Measurements from ENCODE around the gene MAGED1.
"Not testable (repeated sequence)": the region's sequence is repeated elsewhere in the genome, so short reads cannot be mapped to it uniquely, and the experiment has no call there.

Gene MAGED1

DNA sequence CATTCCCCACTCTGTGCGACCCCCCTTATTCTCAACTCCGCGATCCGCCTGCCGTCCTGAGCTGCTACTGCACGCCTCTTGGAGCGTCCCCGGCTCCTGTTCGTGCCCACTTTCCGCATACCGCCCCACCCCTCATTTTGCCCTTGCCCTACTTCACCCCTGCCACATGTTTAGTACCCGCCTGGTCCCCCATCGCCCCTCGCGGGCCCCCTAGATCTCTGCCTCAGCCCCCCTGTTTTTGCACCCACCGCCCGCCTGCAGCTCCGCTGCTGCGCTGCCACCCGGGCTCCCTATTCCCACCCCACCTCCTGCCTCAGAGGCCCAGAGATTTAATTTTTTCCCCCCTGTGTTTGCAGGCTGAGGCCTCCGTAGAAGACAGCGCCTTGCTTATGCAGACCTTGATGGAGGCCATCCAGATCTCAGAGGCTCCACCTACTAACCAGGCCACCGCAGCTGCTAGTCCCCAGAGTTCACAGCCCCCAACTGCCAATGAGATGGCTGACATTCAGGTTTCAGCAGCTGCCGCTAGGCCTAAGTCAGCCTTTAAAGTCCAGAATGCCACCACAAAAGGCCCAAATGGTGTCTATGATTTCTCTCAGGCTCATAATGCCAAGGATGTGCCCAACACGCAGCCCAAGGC, 1.4 kb downstream of the MAGED1 start:
- TF ChIP-seq, protein P1, sequence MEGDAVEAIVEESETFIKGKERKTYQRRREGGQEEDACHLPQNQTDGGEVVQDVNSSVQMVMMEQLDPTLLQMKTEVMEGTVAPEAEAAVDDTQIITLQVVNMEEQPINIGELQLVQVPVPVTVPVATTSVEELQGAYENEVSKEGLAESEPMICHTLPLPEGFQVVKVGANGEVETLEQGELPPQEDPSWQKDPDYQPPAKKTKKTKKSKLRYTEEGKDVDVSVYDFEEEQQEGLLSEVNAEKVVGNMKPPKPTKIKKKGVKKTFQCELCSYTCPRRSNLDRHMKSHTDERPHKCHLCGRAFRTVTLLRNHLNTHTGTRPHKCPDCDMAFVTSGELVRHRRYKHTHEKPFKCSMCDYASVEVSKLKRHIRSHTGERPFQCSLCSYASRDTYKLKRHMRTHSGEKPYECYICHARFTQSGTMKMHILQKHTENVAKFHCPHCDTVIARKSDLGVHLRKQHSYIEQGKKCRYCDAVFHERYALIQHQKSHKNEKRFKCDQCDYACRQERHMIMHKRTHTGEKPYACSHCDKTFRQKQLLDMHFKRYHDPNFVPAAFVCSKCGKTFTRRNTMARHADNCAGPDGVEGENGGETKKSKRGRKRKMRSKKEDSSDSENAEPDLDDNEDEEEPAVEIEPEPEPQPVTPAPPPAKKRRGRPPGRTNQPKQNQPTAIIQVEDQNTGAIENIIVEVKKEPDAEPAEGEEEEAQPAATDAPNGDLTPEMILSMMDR (IDR thresholded peaks at IDR 0.05; ENCODE audit: low read depth, low read length): no peak
- peak overlapping the region; percentile 79 for H3K4me3 ChIP-seq (ENCODE audit: low read depth, low read length)

- TF ChIP-seq, protein P1 (IDR thresholded peaks at IDR 0.05; ENCODE audit: low read depth, low read length): no peak
- no peak overlapping the region for H3K4me3 ChIP-seq (ENCODE audit: low read depth, low read length)
These were observed 3.2 kb downstream of the MAGED1 start for GRCh38 chrX:51896626-51897025.

DNA sequence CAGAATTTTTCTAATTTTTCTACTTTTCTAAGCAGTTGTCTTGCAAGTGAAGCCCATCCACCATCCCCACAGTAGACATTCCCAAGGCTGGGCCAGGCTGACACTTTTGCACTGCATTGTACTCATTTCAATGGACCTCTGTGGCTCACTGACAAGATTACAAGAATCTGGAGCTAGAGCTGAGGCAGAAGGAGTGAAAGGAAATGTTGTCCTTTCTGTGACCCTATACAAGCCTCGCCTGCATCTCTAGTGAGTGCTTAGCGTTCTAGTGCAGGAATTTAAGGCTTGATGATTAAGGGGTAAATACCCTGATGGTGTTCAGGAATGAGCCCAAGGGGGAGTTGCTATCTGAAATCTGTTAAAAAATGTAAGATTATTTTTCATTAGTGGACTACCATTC, 6.3 kb downstream of the MAGED1 start:
- H3K4me3 ChIP-seq (ENCODE audit: low read depth, low read length): no peak overlapping the region
- TF ChIP-seq, protein P1 (IDR thresholded peaks at IDR 0.05; ENCODE audit: low read depth, low read length): no peak

DNA sequence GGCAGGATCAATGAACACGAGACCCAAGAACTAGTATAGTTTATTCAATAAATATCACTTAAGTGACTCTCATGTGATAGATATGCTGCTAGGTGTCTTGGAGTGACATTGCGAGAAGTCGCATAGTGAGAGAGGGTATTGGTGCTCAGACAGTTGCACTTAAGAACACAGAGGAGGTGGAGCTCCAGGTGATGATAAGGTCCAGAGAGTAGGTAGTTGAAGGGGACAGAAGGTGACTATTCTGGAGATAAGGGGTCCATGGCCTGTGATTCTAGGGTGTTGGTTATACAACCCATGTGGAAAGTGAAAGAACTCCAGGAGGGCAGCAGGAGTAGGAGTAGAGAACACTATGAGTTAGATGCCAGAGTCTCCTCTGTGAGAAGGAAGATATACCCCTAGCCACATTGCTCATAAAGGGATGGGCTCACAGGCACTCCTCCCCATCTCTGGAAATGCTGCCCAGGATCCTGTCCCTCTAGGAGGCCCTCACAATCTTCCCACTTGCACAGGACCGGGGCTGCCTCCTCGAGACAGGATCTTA, 9.2 kb downstream of the MAGED1 start:
- no peak overlapping the region for H3K4me3 ChIP-seq (ENCODE audit: low read depth, low read length)
- TF ChIP-seq, protein P1 (IDR thresholded peaks at IDR 0.05; ENCODE audit: low read depth, low read length): no peak

DNA sequence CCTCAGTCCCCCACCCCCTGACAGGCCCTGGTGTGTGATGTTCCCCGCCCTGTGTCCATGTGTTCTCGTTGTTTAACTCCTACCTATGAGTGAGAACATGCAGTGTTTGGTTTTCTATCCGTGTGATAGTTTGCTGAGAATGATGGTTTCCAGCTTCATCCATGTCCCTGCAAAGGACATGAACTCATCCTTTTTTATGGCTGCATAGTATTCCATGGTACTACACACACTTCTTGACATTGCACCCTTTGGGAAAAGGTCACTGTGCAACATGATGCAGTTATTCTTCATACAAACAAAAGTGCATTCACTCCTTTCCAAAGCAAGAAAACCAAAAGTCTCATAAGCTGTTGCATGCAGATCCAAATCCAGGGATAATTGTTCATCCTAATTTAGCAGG, 11.7 kb downstream of the MAGED1 start:
- H3K4me3 ChIP-seq (ENCODE audit: low read depth, low read length): not testable (repeated sequence)

DNA sequence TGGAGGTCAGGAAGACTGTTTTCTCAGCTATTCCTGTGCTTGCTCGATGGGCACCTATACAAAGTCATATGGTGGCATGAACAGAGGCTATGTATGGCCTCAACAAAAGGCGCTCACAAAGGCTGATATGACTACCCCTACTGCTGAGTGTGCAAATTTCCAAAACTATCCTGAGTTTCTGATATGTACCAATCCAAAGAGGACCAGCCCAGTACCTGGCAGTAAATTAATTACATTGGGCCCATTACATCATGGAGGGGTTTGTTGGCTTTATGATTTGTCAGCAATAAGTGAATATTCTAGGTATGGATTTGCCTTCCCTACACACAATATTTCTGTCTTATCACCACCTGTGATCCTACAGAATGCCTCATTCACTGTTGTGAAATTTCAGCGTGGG, 12.3 kb downstream of the MAGED1 start:
- TF ChIP-seq, protein P1 (IDR thresholded peaks at IDR 0.05; ENCODE audit: low read depth, low read length): no peak
- no peak overlapping the region for H3K4me3 ChIP-seq (ENCODE audit: low read depth, low read length)

DNA sequence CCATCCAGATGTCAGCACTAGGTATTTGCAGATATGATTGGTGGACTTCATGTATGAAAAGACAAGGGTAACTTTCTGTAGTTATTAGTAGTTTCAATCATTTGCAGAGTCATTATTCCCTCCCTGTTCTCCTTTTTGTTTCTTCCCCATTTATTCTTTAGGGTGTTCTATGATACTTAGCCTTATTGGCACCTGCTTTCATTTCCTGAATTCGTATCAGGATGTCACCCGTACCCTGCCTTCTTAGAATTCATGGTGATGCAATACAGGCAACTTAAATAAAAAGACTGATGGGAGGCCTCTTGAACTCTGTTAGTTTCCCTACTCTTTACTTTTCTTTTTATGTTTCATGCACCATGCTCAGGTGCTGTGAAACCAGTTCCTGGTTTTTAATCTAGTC, 24.2 kb downstream of the MAGED1 start:
- no peak overlapping the region for H3K4me3 ChIP-seq (ENCODE audit: low read depth, low read length)
- TF ChIP-seq, protein P1 (IDR thresholded peaks at IDR 0.05; ENCODE audit: low read depth, low read length): no peak

DNA sequence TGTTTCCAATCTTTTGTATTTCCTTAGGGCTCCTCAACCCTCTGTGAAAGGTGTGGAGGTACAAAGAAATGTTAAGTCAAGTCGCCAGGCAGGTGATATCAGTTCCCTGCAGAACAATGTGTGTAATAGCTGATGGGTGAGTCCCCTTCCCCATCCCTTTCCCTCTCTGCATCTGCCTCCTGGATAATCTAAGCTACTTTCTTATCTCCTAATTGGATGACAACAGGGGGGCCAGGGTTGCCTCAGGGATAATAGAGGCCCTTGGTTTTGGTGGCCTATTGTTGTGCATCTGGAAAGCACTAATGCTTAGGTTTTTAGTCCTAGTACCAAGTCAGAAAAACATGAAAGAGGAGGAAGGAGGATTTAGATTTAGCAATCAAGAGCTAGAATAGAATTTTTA, 29.1 kb downstream of the MAGED1 start:
- H3K4me3 ChIP-seq (ENCODE audit: low read depth, low read length): no peak overlapping the region
- TF ChIP-seq, protein P1 (IDR thresholded peaks at IDR 0.05; ENCODE audit: low read depth, low read length): no peak

Measured in WI38 (cell line).